T47D (cell line): Measurements from ENCODE around the gene PMFBP1.
A peak's percentile ranks its signal among the peaks of the same experiment; 100 is the strongest.
"Not testable (repeated sequence)": the region's sequence is repeated elsewhere in the genome, so short reads cannot be mapped to it uniquely, and the experiment has no call there.

ENCODE experiments used
- DNase-seq, 2 experiments: peaks; one replicate each; pipeline versions ENCODE4 v3.0.0 to v3.0.0-alpha.2; 2011 to 2012; ENCODE audit warnings: low read depth in 1 of 2, low spot score in 1 of 2
- JUND ChIP-seq: IDR thresholded peaks from 2 replicates; pipeline ENCODE4 v1.6.1; 2012; ENCODE audit warnings: low read depth
- in situ Hi-C: cut with HindIII; loops from 2 replicates; pipeline ENCODE4 v1.10.0; 2016; ENCODE audit warnings: low sequenced_read_pairs, low pct_unique_long_range_greater_than_20kb

The PMFBP1 gene

DNA sequence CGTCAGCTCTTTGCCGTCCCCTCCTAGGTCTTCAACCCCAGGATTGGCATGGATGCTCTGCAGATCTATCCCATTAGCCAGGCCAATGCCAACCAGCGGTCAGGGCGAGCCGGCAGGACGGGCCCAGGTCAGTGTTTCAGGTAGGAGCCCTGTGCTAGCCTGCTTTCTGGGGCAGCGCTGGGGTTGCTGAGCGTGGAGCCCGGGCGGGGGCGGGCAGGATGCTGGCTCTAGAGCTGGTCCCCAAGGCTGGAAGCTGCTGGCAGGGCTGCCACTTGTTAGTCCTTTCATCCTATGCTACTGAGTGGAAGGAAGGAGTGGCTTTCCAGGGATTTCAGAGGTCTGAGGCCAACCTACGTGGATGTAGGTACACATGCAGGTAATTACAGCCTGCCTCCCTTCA lies 66.0 kb downstream of the PMFBP1 start:
- in situ Hi-C loops, result no loop called here
- no peak for TF ChIP-seq JUND
- DNase-seq, result no peak

DNA sequence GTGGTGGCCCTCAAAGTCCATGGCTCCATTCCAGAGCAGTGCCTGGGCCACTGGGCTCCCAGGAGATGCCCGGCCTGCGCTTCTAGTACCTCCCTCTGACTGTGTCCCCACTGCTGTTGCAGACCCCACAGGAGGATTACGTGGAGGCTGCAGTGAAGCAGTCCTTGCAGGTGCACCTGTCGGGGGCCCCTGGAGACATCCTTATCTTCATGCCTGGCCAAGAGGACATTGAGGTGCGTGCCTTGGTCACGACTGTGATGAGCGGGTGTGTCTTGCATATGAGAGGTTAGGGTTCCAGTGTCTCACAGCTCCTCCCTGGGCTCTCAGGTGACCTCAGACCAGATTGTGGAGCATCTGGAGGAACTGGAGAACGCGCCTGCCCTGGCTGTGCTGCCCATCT lies 67.0 kb downstream of the PMFBP1 start:
- DNase-seq, result no peak
- in situ Hi-C loops, result no loop called here
- TF ChIP-seq JUND, result no peak

DNA sequence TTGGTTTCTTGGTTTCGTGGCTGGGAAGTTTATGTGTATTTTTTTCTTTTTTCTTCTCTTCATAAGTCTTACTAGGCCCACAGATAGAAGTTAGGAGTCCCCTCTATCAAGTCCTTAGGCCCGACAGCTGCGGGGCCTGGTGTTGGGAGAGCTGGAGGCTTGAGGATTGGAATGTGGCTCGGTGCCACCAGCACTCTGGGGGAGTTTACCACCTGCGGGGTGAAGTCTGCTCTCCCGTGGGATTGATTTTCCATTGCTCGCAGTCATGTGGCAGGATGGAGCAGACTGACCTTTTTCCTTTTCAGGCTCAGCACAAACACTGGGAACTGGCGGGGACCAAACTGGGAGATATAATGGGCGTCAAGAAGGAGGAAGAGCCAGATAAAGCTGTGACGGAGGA lies 70.8 kb downstream of the PMFBP1 start:
- DNase-seq, result no peak
- in situ Hi-C loops, result no loop called here
- TF ChIP-seq JUND, result no peak

DNA sequence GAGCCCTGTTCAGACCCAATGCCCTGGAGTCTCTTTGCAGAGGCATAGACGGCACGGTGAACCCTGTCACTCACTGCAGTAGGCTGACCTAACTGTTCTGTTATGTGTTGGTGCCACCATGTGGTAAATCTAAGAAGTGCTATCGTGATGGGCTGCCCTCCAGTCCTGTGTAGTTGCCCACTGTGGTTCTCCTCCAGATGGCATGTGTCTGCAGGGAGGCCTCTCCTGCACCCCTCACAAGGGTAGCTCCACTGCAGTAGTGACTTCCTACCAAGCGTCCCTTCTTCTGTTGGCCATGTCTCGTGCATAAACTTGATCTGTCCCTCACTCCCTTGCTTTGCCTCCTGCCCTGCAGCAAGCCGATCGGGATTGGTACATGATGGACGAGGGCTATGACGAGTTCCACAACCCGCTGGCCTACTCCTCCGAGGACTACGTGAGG lies 72.6 kb downstream of the PMFBP1 start:
- peak; percentile 69 to 73 for DNase-seq
- in situ Hi-C loops, result no loop called here
- TF ChIP-seq JUND, result no peak

DNA sequence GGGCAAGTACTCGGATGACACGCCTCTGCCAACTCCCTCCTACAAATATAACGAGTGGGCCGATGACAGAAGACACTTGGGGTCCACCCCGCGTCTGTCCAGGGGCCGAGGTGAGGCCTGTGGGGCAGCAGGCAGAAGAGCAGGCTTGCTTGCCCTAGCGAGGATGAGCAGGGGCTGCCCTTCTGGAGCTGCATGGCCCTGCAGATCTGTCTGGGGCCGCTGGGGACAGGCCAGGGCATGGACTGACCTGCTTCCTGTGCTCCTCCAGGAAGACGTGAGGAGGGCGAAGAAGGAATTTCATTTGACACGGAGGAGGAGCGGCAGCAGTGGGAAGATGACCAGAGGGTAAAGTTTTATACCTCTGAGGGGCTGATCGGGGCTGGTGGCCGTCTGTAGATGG lies 73.0 kb downstream of the PMFBP1 start:
- no peak for TF ChIP-seq JUND
- in situ Hi-C loops, result no loop called here
- no peak for DNase-seq

DNA sequence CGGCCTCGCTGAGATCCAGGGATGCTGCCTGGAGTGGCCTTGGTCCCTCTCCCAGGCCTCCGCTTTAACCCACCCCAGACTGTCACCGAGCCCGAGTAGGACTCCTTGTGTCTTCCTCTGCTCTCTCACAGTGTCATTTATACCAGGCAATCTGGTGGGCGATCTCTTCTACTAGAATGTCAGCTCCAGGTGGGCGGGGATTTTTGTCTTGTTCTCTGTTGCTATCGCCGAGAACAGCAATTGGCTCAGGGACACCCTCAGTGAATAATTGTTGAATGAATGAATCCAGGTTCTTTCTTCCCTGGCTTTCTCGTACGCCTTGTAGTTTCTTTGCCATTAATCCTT lies 77.7 kb downstream of the PMFBP1 start:
- DNase-seq, result peak in 1 of 2 experiments; percentile 22
- no peak for TF ChIP-seq JUND
- in situ Hi-C loops, result no loop called here

DNA sequence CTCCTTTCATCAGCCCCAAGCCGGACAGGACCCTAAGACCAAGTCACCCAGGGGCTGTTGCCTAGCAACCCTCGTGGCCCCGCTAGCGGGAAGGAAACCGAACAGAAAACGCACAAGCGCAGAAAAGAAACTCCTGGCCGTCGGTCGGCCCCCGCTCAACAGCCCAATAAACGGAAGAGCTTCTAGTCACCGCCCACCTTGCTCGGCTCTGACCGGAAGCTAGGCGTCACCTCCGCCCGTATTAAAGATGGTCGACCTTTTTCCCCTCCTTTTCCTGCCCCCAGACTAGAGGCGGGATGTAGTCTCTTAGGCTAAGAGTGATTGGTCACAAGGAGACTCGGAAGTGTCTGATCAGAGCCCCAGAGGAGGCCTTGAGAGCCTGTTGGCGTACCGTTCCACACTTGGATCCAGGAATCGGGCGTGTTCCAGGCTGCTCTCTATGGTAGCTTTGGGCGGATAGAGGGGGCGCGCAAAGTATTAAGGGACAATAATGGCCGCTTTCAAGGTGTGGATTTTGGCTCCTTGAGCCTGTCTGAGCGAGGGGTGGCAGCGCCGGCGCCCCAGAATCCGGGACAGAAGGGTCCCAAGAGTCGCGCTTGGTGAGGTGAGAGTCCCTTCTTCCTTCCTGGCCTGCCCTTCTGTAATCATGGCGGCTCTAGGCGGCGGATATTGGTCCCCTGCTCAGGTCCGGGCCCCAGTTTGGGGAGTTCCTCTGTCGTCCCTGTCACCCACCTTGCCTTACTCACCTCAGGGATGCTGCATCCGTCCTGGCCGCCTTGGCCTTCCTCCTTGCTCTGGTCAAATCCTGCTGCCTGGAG lies 78.3 kb downstream of the PMFBP1 start, which contains the start of the genes DHX38 and TXNL4B:
TSS of gene DHX38 (plus strand) at position 400 of the 818 bp plus-strand sequence. CDS start 2,311 bp downstream, outside the sequence.
TSS of gene TXNL4B (minus strand) at position 173 of the 818 bp plus-strand sequence. CDS start 2,871 bp downstream, outside the sequence.
- TF ChIP-seq JUND, result no peak
- DNase-seq, result peak; percentile 96 to 99
- in situ Hi-C loops, result no loop called here

DNA sequence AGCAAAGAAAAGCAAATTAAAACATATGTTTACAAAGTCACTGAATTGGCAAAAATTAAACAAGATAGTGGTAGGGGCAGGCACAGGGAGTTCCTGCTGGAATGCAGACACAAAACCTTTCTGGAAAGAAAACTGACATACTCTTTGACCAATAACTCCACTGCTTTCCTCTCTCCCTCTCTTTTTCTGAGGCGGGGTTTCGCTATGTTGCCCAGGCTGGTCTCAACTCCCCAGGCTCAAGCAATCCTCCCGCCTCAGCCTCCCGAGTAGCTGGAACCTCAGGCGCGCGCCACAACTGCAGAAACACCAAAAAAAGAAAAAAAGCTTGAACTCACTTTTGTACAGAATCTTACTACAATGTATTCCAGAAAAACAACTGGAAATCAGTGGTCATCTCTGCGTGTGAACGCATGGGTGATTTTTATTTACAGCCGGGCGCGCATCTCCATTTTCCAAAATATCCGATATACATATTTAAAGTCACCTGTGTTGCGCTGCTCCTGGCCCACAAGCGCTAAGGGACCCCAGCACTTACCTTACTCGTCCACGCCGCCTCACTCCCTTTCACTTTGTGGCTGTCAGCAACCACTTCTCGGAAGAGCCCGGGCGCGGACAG lies 79.0 kb downstream of the PMFBP1 start:
- DNase-seq, result peak in 1 of 2 experiments; percentile 71
- in situ Hi-C loops, result no loop called here
- no peak for TF ChIP-seq JUND

DNA sequence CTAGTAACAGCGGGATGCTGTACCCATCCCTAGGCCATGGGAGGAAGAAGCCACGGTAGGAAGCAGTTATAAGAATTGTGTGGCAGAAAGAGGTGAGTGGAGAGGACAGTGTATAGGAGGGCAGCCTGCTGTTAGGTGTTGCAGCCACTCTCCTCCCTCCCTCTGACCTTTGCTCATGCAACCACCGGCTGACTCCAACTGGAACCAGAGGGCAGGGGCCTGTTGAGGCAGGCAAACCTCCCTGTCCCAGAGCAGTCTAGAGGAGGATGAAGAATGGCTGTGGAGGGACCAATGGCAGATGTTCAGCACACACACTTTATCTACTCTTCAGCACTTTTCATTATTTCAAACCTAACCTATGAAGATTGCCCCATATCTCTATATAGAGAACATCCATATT lies 80.7 kb downstream of the PMFBP1 start:
- TF ChIP-seq JUND, result no peak
- no peak for DNase-seq
- in situ Hi-C loops, result no loop called here

DNA sequence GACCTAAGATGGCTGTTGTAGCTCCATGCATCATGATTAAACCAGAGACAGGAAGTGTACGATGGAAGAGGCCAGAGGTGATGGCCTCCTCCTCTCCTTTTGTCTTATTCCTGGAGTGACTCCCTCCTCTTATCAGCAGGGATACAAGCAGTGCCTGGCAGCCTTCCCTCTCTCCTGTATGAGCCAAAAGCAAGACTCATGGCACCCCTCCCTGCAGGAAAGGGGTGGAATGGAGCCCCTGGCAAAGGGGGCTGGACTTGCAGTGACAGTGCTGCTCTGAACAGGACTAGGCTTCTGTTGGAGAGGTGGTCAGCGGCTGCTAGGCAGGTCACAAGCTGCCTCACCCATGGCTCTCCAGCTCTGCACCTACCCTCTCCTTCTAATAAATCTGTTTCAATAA lies 87.0 kb downstream of the PMFBP1 start:
- no peak for TF ChIP-seq JUND
- in situ Hi-C loops, result no loop called here
- DNase-seq, result no peak

DNA sequence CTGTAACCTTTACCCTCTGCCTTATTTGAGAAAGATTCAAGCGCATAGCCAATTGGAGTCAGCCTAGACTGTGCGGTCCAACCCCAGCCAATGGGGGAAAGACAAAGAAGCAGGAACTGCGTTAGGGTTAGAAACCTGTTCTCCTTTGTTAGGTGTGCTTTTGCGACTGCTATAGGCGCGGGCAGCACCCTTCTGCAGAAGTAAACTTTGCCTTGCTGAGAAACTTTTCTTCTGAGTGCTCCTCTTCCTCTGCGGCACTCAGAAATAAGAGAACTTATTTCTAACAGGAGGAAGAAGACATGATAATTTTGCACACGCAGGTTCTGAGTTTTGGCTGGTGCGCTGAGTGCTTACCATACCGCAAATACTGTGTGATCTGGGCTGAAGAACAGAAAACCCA lies 87.5 kb downstream of the PMFBP1 start:
- DNase-seq, result no peak
- in situ Hi-C loops, result no loop called here
- TF ChIP-seq JUND, result no peak

DNA sequence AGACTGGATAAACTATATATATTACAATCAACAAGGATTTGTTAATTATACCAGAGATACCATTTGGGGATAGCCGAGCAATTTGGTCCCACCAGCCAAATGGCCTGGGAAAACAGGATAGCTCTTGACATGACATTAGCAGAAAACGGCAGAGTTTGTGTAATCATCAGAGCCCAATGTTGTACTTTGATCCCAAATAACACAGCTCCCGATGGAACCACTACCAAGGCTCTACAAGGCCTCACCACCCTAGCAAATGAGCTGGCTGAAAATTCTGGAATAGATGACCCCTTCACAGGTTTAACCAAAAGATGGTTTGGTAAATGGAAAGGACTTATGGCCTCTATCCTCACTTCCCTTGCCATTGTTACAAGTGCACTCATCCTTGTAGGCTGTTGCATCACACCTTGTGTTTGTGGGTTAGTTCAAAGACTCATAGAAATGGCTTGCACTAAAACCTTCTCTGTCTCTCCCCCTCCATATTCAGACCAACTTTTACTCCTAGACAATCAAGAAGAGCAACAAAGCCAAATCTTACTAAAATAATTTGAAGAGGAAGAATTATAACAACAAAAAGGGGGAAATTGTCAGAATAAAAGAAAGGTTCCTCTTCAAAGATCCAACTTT lies 88.1 kb downstream of the PMFBP1 start:
- TF ChIP-seq JUND, result no peak
- in situ Hi-C loops, result no loop called here
- no peak for DNase-seq

DNA sequence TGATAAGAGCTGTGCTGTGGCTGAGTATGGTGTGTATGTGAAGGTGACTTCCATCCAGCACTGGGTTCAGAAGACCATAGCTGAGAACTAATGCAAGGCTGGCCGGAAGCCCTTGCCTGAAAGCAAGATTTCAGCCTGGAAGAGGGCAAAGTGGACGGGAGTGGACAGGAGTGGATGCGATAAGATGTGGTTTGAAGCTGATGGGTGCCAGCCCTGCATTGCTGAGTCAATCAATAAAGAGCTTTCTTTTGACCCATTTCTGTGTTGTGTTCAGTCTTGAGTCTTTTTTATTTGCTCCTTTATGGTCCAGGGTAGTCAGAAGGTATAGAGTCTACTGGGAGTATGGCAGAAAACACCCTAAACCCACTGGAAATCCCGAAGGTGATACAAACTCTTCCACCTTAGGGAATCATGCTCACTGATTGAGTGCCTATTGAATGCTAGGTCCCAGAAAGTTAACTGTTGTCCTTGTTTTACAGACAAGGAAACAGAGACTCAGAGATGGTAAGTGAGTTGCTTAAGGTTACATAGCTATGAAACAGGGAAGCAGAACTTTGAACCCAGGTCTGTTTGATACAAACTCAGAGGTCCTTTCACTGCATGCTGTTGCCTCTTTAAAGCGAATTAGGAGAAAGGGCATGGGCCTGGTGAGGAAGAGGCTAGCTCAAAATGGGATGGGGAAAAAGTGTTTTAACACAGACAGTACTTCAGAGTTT lies 94.8 kb downstream of the PMFBP1 start:
- in situ Hi-C loops, DNase-seq: not testable (repeated sequence)

DNA sequence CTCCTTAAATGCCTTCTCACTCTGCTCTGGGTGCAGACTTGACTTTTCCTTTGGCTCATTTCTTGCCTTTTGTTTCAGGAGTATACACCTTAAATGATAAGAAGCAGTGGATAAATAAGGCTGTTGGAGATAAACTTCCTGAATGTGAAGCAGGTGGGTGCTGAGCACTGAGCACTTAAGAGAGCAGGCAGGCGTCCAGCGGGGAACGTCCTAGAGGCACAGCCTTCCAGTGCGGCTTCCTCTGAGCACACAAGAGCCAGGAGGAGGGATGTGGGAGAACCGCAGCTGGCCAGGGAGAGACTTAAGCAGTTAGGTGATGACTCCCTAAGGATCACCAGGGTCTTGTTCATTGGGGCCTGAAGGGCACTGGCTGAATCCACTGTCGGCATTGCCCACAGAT lies 96.9 kb downstream of the PMFBP1 start:
- in situ Hi-C loops, DNase-seq: not testable (repeated sequence)
